ENCODE measurements around the gene AIFM2.
"Not testable (repeated sequence)": the region's sequence is repeated elsewhere in the genome, so short reads cannot be mapped to it uniquely, and the experiment has no call there.

Gene AIFM2

DNA sequence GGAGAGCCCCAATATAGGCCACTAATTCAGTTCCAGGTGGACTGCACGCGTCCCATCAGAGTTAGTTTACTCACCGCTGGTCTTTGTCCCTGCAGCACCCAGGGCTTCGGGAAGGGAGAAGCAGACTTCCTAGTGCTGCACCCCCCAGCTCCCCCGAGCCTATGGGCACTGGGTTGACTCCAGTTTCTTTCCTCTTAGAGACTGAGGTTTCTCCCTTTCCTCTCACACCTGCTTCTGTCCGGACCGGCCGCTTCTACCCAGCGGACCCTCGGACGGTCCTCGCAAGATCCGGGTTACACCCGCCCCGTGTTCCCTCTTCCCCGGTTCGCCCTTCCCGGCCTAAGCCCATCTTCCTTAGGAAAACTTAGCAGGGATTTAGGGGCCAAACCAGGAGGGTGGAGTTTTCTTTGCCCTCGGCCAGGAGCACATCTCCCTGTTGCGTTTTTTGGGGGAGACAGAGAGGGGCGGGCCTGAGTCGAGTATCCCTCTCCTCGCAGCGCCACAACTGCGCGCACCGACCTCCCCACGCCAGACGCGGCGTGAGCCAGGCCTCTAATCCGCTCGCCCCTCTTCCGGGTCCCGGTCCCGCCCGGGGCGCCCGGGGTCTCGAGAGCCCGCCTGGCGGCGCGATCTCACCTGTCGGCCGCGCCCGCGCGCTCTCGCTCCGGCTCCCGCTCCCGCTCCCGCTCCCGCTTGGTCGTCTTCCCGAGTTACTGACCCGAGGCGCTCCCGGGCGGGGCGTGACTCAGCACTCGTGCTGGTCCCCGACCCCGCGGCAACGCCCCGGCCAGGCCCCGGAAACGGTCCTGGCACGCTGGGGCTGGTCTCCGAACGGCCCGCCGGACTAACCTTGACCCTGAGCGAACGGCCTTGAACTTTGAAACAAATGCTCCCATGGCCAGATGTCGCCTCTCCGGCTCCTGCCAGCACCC is at the start of gene AIFM2:
Gene AIFM2, minus strand, starts transcription at position 728 of the 932 bp plus-strand sequence. CDS start 8,741 bp downstream, outside the sequence.
- peak; percentile 84 for DNase-seq

DNA sequence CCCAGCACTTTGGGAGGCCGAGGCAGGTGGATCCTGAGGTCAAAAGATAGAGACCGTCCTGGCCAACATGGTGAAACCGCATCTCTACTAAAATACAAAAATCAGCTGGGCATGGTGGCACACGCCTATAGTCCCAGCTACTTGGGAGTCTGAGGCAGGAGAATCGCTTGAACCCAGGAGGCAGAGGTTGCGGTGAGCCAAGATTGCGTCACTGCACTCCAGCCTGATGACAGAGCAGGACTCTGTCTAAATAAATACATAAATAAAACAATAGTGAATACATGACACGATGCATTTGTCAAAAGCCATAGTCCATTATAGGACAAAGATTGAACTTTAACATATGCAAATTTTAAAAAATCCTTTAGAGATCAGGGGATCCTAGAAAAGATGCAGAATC is 46.6 kb upstream of the AIFM2 start:
- DNase-seq = not testable (repeated sequence)

DNA sequence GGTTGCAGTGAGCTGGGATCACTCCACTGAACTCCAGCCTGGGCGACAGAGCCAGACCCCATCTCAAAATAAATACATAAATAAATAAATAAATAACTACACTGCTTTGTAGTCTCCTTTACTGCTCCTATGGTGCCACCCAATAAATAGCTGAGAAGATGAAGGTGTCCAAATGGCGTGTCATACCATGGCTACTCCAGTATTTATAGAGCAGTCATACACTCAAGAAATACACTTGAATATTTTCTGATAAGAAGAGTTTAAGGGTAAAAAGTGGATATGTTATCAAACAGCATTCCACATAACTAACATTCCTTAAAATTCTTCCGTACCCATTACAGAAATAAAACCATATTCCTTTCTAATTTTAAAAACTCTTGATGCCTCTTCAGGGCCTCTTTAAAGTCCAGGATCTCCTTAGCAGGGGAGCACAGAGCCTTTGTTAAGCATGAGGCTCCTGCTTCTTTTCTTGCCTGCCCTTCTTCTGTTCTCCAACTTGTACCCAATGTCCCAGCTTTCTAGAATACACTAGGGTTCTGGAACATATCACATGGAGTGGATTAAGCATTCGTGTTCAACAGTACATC is 45.6 kb upstream of the AIFM2 start:
- no peak for DNase-seq

DNA sequence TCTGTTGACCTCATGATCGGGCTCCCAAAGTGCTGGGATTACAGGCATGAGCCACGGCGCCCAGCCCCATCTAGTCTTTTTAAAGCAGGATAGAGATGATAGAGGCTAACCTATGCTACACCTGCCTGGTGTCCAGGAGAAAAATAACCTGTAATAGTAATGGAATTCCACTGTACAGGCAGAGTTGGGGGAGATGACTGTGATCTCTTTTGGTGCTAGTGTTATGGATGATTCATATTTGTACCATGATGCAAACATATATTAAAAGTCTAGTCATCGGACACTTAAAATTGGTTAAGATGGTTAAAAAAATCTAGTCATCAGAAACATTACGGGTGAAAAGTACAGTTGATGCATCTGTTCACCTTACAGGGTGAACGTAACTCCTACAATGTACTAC is 43.8 kb upstream of the AIFM2 start:
- DNase-seq = no peak

DNA sequence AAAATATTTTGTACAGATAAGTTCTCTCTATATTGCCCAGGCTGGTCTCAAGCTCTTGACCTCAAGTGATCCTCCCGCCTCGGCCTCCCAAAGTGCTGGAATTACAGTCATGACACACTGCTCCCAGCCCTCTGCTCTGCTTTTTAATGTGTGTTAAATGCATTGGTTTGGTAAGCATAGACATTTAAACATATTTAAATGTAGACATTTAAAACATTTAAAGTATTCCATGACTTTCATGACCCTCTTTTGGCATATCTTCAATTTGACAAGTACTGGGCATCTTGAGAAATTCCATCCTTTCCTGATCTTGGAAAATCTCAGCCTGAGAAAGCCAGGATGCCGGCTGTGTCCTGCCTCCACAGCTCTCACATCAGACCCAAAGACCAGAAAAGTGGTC is 42.9 kb upstream of the AIFM2 start:
- no peak for DNase-seq

DNA sequence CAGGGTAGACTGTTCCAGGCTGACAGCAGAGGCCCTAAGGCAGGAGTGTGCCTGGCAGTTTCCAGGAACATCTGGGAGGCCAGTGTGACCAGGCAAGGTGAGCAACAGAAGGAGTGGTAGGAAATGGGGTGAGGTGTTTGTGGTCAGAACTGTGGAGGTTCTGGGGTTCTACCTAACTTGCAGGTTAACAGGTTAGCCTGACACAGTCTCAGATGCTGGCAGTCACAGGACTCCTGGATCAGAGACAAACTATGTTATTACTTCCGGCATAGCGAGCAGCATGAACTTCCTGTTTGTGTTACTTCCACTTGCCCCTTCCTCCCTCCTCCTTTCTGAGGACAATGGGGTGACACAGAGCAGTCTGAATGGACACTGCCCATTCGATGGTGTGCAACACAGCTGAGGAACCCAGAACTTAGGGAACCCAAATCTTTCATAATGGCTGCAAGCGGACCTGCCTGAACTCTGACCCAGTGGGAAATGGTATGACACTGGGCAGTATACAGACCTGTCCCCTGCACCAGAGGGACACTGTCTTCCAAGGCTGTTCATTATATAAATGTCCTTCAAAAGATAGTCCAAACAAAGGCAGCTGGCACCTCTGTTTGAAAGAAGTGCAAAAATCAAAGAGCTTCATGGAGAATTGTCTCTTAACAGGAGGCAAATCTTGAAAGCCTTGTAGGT is 41.6 kb upstream of the AIFM2 start:
- peak; percentile 71 for DNase-seq

DNA sequence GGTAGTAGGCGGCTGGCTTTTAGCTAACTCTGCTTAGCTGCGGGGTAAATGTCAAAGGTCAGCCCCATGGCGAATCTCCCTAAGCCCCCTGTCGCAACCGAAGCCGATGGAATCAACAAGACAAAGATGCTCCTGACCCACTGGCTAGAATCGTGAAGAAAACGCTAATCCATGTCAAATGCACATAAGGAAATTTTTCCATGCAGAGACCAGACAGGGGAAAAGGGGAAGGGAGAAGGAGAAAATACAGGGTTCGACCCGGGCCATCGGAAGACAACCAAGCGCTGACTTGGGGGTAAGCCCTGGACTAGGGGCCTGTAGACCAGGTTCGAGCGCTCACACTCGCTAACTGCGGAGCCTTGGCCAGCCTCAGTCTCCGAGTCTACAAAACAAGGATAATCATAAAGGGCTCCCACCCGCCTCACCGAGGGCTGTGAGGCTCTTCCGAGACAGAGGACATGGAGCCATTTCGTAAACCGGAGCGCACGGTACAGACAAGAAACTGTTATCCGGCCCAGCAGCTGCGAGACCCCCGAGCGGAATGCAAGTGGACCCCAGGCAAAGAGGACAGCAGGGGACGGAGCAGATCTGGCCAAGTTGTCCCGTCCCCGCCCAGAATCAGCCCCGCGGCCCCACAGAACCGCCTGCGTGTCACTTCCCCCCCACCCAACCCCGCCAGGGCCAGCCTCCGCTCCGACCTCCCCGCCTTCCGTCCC is 37.2 kb upstream of the AIFM2 start:
- DNase-seq = no peak

DNA sequence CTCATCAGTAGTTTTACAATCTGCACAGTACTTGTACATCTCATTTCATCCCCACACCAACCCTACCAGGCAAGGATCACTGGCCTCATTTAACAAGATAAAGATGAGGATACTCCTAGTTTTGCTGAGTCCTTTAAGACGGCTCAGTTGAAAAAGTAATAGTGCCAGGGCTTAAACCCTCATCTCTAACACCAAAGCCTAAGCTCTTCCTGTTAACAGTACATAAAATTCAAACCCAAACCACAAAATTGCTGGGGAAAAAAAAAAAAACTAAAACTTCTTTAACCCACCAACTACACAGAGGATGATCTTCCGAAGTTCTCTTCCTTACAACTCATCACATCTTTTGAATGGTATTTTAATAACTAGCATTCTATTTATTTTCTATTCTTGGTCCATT is 36.4 kb upstream of the AIFM2 start:
- DNase-seq = no peak

DNA sequence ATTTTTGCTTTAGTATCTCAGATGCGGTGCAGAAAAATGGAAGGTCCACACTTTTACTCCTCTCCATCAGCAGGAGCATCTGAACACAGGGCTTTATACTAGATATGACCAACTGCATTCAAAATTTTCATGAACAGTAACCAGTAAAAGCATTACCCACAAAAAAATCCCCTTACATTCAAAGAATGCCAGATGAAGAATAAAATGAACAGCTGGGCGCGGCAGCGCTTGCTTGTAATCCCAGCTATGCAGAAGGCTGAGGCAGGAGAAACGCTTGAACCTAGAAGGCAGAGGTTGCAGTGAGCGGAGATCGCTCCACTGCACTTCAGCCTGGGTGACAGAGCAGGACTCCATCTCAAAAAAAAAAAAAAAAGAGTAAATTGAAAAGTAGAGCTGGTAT is 34.6 kb upstream of the AIFM2 start:
- DNase-seq = no peak

DNA sequence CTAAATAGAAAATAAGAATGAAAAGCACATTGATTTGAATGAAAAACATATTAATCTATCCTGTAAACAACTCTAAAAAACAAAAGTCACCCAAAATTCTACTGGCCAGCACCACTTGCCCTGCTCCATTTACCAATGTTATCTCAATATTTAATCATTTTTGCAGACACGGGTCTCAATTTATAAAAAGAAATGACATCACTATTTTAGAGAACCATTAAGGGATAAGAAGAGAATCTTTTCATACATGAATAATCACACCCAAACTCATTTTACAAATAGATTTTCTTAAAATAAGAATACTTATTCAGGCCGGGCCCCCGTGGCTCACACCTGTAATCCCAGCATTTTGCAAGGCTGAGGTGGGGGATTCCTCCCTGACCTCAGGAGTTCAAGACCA is 33.8 kb upstream of the AIFM2 start:
- DNase-seq = no peak

DNA sequence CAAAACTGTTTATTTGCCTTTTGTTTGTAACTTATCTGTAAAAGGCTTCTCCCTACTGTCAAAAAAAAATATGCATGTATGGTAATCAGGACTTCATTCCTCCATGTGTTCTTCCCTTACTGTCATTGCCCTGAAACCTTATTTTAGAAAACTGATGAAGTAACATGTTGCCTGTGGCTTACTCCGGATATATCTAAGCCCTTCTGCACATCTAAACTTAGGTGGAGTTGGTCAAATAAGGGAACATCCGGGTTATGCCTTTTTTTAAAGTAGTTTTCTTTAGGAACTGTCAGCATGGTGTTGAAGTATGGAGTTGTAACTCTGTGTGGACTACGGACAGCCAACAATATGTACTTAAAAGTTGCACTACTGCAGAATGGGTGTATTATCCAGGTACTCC is 31.5 kb upstream of the AIFM2 start:
- DNase-seq = no peak

DNA sequence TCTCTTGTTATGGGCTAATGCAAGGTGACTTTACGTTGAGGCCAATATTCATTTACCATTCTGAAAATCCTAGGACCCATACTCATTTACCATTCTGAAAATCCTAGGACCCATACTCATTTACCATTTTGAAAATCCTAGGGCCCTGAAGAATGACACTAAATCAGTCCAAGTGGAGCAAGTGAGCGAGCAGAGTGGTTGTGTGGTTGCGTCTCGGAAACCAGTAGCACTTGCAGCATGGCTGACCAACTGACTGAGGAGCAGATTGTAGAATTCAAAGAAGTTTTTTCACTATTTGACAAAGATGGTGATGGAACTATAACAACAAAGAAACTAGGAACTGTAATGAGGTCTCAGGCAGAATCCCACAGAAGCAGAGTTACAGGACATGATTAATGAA is 30.8 kb upstream of the AIFM2 start:
- DNase-seq = no peak

DNA sequence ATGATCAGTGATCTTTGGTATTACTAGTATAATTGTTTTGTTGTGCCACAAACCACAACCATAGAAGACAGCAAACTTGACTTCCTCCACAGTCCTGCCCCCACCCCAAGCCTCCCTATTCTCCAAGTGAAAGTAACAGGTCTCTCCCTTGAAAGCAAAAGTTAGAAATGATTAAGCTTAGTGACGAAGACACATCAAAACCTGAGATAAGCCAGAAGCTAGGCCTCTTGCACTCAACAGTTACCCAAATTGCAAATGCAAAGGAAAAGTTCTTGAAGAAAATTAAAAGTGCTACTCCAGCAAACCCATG is 30.2 kb upstream of the AIFM2 start:
- DNase-seq = peak; percentile 72

DNA sequence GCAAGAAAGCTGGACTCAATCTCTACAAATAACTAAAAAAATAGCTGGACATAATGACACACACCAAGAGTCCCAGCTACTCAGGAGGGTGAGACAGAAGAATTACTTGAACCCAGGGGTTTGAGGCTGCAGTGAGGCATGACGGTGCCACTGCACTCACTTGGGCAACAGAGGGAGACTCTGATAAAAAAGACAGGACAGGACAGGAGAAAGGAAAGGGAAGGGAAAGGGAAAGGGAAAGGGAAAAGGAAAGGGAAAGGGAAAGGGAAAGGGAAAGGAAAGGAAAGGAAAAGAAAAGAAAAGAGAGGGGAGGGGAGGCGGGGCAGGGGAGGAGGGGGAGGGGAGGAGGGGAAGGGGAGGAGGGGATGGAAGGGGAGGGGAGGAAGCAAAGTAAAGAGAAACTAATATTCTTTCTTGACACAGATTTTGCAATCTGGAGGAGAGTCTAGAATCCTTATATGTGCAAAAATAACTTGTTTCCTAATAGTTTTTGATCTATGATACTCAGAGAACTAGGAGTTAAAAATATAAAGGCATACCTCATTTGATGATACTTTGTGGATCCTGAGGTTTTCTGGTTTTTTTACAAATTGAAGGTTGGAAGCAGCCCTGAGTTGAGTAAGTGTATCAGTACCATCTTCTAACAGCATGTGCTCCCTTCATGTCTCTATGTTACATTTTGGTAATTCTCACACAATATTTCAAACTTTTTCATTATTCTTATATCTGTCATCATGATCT is 29.7 kb upstream of the AIFM2 start:
- no peak for DNase-seq

DNA sequence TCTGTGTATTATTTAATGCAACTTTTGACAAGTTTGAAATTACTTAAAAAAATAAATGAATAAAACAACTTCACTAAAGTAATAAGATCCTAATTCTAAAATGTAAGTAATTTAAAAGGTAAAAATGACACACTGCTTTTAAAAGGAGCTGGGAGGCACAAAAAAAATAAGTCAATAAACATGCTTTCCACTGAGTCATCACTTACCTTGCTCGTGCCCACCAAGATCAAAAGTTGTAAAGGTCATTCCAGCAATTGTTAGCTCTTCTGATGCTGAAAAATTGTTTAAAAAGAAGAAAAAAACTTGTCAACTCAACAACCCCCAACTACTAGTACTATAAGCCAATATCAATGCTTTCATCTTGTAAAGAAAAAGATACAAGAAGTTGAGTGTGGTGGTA is 28.2 kb upstream of the AIFM2 start:
- DNase-seq = no peak

DNA sequence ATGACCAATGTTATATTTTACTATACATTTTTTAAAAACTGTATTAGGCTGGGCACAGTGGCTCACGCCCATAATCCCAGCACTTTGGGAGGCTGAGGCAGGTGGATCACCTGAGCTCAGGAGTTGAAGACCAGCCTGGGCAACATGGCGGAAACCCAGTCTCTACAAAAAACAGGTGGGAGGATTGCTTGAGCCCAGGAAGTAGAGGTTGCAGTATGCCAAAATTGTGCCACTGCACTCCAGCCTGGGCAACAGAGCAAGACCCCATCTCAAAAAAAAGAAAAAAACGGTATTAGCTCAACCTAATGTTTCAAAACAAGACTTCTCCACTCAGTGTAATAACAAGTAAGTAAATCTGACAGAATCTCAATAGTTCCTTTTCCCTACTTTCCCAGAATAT is 26.7 kb upstream of the AIFM2 start:
- DNase-seq = not testable (repeated sequence)

DNA sequence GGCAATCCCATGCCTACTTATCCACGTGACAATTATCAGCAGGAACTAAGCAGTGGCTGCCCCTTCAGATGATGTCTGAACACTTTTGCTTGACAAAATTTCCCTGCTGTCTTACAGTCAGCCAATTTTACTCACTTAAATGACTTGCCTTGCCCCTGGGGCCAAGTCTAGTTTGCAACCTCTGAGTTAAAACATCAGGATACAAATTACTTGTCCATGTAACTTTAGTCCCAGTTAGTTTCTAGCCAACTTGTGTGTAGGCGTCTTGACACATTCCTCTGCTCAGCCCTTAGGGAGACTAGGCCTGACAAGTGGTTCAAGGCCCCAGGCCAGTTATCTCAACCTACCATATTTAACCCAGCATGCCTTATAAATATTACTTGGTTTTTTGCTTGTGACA is 25.5 kb upstream of the AIFM2 start:
- DNase-seq = no peak

DNA sequence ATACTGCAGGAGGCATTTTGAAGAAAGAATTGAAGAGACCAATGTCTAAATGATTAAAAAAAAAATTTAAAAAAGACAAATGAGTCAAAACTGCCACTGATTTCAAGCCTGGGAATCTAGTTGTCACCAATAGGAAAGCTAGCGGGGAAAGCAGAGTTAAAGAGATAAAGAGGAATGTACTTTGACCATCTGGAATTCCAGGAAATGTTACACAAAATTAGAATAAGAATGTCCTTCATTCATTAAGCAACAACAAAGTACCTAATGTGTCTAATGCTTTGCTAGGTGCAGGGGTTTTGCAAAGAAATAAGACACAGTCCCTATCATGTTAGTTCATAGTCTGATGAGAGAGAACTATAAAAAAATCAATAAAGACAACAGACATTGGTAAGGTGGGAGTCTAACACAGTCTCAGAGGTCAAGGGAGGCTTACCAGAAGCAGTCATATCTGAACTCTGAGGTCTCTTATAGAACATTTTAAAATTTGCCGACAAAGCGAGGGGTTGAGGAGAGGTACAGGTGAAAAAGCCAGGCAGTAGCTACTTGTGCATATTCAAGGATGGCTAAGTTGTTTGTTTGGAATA is 22.7 kb upstream of the AIFM2 start:
- no peak for DNase-seq

DNA sequence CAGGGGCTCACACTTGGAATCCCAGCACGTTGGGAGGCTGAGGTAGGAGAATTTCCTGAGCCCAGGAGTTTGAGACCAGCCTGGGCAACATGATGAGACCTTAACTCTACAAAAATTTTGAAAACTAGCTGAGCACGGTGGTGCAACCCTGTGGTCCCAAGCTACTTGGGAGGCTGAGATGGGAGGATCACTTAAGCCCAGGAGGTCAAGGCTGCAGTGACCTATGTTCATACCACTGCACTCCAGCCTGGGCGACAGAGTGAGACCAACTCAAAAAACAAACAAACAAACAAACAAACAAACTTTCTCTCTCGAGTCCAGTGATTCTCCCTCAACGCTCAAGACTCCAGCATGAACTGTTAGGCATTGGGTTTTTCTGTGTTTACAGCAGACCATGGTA is 15.9 kb upstream of the AIFM2 start:
- DNase-seq = no peak

DNA sequence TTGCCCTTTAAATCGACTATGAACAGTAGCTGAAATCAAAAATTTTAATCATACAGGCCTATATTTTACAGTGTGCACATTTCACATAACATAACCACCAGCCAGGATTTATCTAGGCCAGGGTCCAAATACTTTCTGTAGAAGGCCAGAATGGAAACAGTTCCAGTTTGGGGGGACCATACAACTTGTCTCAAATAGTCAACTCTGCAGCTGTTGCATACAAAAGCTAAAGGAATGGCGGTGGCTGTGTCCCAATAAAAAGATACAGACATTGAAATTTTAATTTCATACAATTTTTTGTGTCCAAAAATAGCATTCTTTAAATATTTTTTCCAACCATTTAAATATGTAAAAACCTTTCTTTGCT is 14.6 kb upstream of the AIFM2 start:
- DNase-seq = no peak

DNA sequence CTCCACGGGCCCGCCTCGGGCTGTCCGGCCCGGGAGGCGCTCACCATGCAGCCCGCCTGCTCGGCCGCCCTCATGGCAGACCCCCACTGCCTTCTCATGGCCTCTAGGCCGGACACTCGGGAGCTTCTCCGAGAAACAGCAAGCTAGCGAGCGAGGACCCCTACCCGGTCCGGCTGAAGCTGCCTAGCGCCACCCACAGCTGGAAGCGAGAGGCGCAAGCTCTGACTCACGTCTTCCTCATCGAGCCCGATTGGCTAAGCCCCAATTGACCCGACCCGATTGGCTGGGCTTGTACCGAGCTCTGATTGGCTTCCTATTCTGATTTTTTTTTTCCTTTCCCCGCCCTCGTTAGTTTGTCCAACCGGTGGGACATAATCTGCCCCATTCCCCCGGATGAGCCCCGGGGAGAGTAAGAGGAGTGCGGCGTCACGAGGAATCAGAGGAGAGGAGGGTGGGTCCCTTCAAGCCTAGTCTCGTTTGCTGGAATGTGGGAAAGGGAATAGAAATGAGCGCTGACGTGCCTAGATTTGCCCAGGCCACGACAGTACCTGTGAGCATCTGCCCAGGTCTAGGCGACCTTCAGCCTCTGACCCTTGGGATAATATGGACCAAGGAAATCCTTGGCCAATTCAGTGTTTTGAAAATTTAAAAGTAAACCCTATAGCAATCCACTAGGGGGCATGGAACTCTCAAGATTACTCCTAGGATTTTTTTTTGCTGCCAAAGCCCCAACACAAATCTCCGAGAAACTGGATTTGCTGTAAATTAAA is 14.0 kb upstream of the AIFM2 start, which contains the start of gene TYSND1:
Gene TYSND1, minus strand, starts transcription at position 212 of the 770 bp plus-strand sequence. Its CDS starts 114 bp downstream, at position 98.
- peak; percentile 96 for DNase-seq
